Uterus (tissue), 2 donors: ENCODE measurements around the gene FBXO5.
A peak's percentile ranks its signal among the peaks of the same experiment; 100 is the strongest.

Source experiments
- CTCF ChIP-seq, 4 experiments: fragments of 200-600 bp in 2 of 4; fragments of 450-650 bp in 2 of 4; sonication (generic) in 2 of 4; IDR thresholded peaks; one replicate each; pipeline ENCODE4 v1.5.1; 2016 to 2019; ENCODE audit warnings: antibody characterized with exemption in 4 of 4, mild to moderate bottlenecking in 2 of 4, moderate library complexity in 1 of 4
- POLR2A ChIP-seq, 2 donors: fragments of 450-650 bp; IDR thresholded peaks; one replicate each; pipeline ENCODE4 v1.6.1; 2016; ENCODE audit warnings: antibody characterized with exemption in 2 of 2, mild to moderate bottlenecking in 1 of 2, moderate library complexity in 1 of 2

- peak; percentile 51 to 63 (median 58) for TF ChIP-seq CTCF (IDR thresholded peaks at IDR 0.05)
- TF ChIP-seq POLR2A (IDR thresholded peaks at IDR 0.05) = no peak
Observed at GRCh38 chr6:152948150-152948768, 34.6 kb downstream of the FBXO5 start.
